MM.1S (cell line): ENCODE measurements around the gene TNK1.

Experiments
- DNase-seq: peaks from one replicate; pipeline ENCODE4 v3.0.0-alpha.2; 2015
- H2AFZ ChIP-seq: fragments of 300-600 bp; sonication (generic); 2 replicates; pipeline ENCODE4 v1.6.0; 2016; ENCODE audit warnings: antibody characterized with exemption, low read length
- H3F3A ChIP-seq: fragments of 300-600 bp; sonication (generic); 2 replicates; pipeline ENCODE4 v1.6.1; 2016; ENCODE audit warnings: mild to moderate bottlenecking, antibody characterized with exemption, low read length, moderate library complexity, mixed read lengths; ENCODE audit not compliant: insufficient read depth
- H3K27ac ChIP-seq: fragments of 300-600 bp; sonication (generic); 2 replicates; pipeline ENCODE4 v1.5.1; 2016; ENCODE audit warnings: mild to moderate bottlenecking, low read length
- H3K27me3 ChIP-seq: fragments of 300-600 bp; sonication (generic); replicated peaks from 2 replicates; pipeline ENCODE4 v1.6.0; 2016; ENCODE audit warnings: low read length; ENCODE audit not compliant: insufficient read depth
- H3K36me3 ChIP-seq: fragments of 300-600 bp; sonication (generic); replicated peaks from 2 replicates; pipeline ENCODE4 v1.6.1; 2016; ENCODE audit warnings: mild to moderate bottlenecking, low read length, mixed read lengths; ENCODE audit not compliant: insufficient read depth
- H3K4me1 ChIP-seq: fragments of 300-600 bp; sonication (generic); 2 replicates; pipeline ENCODE4 v1.6.1; 2016; ENCODE audit warnings: low read length, mixed read lengths
- H3K4me2 ChIP-seq: fragments of 300-600 bp; sonication (generic); 2 replicates; pipeline ENCODE4 v1.6.0; 2016; ENCODE audit warnings: low read depth, low read length
- H3K4me3 ChIP-seq: fragments of 300-600 bp; sonication (generic); 2 replicates; pipeline ENCODE4 v1.5.1; 2016; ENCODE audit warnings: low read length, mixed read lengths
- H3K79me2 ChIP-seq: fragments of 300-600 bp; sonication (generic); 2 replicates; pipeline ENCODE4 v1.6.1; 2016; ENCODE audit warnings: mixed run types, low read length, mixed read lengths
- H3K9ac ChIP-seq: fragments of 300-600 bp; sonication (generic); 2 replicates; pipeline ENCODE4 v1.6.1; 2016; ENCODE audit warnings: low read length, mixed read lengths
- H3K9me2 ChIP-seq: fragments of 300-600 bp; sonication (generic); replicated peaks from 2 replicates; pipeline ENCODE4 v1.6.1; 2016; ENCODE audit warnings: mild to moderate bottlenecking, low read length, mixed read lengths; ENCODE audit not compliant: insufficient read depth
- H3K9me3 ChIP-seq: fragments of 300-600 bp; sonication (generic); replicated peaks from 2 replicates; pipeline ENCODE4 v1.6.1; 2016; ENCODE audit warnings: mild to moderate bottlenecking, low read length, mixed read lengths; ENCODE audit not compliant: insufficient read depth
- H4K20me1 ChIP-seq: fragments of 300-600 bp; sonication (generic); 2 replicates; pipeline ENCODE4 v1.6.1; 2016; ENCODE audit warnings: mild to moderate bottlenecking, low read length, moderate library complexity, mixed read lengths; ENCODE audit not compliant: insufficient read depth
- EZH2 ChIP-seq: fragments of 300-600 bp; sonication (generic); optimal IDR thresholded peaks from 2 replicates; pipeline ENCODE3; 2017; ENCODE audit warnings: low read depth, mild to moderate bottlenecking, antibody characterized with exemption, low read length, mixed read lengths
- EZH2phosphoT487 ChIP-seq: fragments of 300-600 bp; sonication (generic); IDR thresholded peaks from 2 replicates; pipeline ENCODE4 v1.6.1; 2018; ENCODE audit warnings: antibody characterized with exemption, low read length
- TF ChIP-seq, protein P1 (sequence below): fragments of 300-600 bp; sonication (generic); IDR thresholded peaks from 2 replicates; pipeline ENCODE4 v1.5.1; 2016; ENCODE audit warnings: antibody characterized with exemption, low read length, mixed read lengths

The TNK1 gene

DNA sequence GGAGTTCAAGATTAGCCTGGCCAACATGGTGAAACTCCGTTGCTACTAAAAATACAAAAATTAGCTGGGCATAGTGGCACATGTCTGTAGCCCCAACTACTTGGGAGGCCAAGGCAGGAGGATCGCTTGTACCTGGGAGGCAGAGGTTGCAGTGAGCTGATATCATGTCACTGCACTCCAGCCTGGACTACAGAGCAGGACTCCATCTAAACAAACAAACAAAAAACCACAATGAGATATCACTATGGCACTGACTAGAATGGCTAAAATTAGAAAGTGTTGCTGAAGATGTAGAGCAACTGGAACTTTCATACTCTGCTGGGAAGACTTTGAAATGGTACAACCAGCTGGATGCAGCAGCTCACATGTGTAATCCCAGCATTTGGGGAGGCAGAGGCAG is 6.5 kb upstream of the TNK1 start:
- Histone ChIP-seq H3K9me2 (no peaks in the 10 kb centered on the region), H3K79me2 (no peaks in the 10 kb centered on the region), H3F3A (no peaks in the 10 kb centered on the region), H4K20me1 (no peaks in the 10 kb centered on the region), H3K9me3 (no peaks in the 10 kb centered on the region), H3K4me1 (0 out of 2 replicates have a peak, but pooled peaks cover 3% of the 10 kb centered on the region), H3K4me2 (no peak overlapping the region), H3K9ac (no peak overlapping the region), H2AFZ (no peak overlapping the region), H3K27ac (no peak overlapping the region), H3K36me3 (no peaks in the 10 kb centered on the region), H3K27me3 (peaks cover 27% of the 10 kb centered on the region), H3K4me3 (no peak overlapping the region)
- TF ChIP-seq EZH2phosphoT487: no peak
- no peak for DNase-seq

DNA sequence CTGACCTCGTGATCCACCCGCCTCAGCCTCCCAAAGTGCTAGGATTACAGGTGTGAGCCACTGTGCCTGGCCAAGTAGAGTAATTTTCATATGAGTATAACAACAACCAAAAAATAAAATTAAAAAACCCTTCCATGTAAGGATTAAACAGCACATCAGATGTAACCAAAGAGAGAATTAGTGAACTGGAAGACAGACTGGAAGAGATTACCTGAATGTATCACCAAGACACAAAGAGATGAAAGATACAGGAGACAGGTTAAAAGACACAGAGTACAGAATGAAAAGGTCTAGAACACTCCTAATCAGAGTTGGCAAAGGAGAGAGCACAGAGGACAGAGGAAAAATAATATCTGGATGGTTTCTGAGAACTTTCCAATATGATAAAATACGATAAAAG is 1.8 kb upstream of the TNK1 start:
- Histone ChIP-seq H3K27ac (no peak overlapping the region), H3K27me3 (peaks cover 51% of the 10 kb centered on the region), H3K4me3 (no peak overlapping the region), H3K9me3 (no peaks in the 10 kb centered on the region), H3K4me1 (peaks cover 7% of the 10 kb centered on the region; the same call in 1 of the 2 replicates), H3K36me3 (no peaks in the 10 kb centered on the region), H3F3A (no peaks in the 10 kb centered on the region), H3K9me2 (no peaks in the 10 kb centered on the region), H4K20me1 (no peaks in the 10 kb centered on the region), H3K9ac (no peak overlapping the region), H2AFZ (no peak overlapping the region), H3K79me2 (no peaks in the 10 kb centered on the region), H3K4me2 (no peak overlapping the region)
- no peak for TF ChIP-seq EZH2phosphoT487
- TF ChIP-seq, protein P1, sequence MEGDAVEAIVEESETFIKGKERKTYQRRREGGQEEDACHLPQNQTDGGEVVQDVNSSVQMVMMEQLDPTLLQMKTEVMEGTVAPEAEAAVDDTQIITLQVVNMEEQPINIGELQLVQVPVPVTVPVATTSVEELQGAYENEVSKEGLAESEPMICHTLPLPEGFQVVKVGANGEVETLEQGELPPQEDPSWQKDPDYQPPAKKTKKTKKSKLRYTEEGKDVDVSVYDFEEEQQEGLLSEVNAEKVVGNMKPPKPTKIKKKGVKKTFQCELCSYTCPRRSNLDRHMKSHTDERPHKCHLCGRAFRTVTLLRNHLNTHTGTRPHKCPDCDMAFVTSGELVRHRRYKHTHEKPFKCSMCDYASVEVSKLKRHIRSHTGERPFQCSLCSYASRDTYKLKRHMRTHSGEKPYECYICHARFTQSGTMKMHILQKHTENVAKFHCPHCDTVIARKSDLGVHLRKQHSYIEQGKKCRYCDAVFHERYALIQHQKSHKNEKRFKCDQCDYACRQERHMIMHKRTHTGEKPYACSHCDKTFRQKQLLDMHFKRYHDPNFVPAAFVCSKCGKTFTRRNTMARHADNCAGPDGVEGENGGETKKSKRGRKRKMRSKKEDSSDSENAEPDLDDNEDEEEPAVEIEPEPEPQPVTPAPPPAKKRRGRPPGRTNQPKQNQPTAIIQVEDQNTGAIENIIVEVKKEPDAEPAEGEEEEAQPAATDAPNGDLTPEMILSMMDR: no peak
- no peak for TF ChIP-seq EZH2
- no peak for DNase-seq

DNA sequence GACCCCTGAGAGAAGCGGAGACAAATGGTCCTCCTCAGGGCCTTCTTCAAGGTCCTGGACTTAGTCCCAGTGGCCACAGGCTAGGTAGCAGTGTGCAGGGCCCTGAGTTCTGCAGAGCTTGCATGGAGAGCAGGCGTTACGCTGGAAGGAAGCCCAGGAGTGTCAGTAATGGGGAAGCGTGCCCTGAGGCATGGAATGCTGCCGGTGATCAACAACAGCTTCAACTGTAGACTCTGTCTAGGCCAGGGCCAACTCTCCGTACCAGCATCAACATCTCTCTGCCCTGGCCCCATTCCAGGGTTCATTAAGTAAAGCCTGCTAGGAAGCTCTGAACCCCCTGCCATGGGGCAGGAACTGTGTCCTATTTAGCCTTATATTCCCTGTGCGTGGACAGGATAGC is 568 bp upstream of the TNK1 start:
- Histone ChIP-seq H3K4me3 (no peak overlapping the region), H3K9me2 (no peaks in the 10 kb centered on the region), H3K36me3 (no peaks in the 10 kb centered on the region), H3K9ac (no peak overlapping the region), H3K4me2 (no peak overlapping the region), H3K4me1 (peaks cover 4% of the 10 kb centered on the region; the same call in 1 of the 2 replicates), H3F3A (no peaks in the 10 kb centered on the region), H3K9me3 (no peaks in the 10 kb centered on the region), H3K27ac (no peak overlapping the region), H4K20me1 (no peaks in the 10 kb centered on the region), H3K27me3 (peaks cover 51% of the 10 kb centered on the region), H3K79me2 (no peaks in the 10 kb centered on the region), H2AFZ (no peak overlapping the region)
- TF ChIP-seq EZH2phosphoT487 (no peak), EZH2 (no peak)
- TF ChIP-seq, protein P1: no peak
- no peak for DNase-seq

DNA sequence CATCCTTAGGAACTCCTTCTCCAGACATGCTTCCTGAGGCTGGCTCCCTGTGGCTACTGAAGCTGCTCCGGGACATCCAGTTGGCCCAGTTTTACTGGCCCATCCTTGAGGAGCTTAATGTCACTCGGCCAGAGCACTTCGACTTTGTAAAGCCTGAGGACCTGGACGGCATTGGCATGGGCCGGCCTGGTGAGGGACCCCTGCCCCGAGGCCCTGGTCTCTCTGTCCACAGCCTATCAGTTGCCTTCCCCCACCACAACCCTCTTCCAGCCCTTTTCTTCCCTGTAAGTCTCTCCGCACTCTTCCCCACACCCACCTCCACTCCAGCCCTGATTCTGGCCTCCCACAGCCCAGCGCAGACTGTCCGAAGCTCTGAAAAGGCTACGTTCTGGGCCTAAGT is 2.0 kb downstream of the TNK1 start:
- Histone ChIP-seq H3K4me1 (peaks cover 4% of the 10 kb centered on the region; the same call in 1 of the 2 replicates), H3K4me3 (no peak overlapping the region), H2AFZ (no peak overlapping the region), H3K27me3 (peaks cover 46% of the 10 kb centered on the region), H3K9me3 (no peaks in the 10 kb centered on the region), H3K27ac (no peak overlapping the region), H3K79me2 (no peaks in the 10 kb centered on the region), H4K20me1 (no peaks in the 10 kb centered on the region), H3K9ac (no peak overlapping the region), H3K36me3 (no peaks in the 10 kb centered on the region), H3K9me2 (no peaks in the 10 kb centered on the region), H3K4me2 (no peak overlapping the region), H3F3A (no peaks in the 10 kb centered on the region)
- no peak for DNase-seq
- TF ChIP-seq EZH2: no peak
- TF ChIP-seq, protein P1: no peak
- TF ChIP-seq EZH2phosphoT487: no peak
